ENCODE data around the gene CHTF18.

CHTF18 gene

DNA sequence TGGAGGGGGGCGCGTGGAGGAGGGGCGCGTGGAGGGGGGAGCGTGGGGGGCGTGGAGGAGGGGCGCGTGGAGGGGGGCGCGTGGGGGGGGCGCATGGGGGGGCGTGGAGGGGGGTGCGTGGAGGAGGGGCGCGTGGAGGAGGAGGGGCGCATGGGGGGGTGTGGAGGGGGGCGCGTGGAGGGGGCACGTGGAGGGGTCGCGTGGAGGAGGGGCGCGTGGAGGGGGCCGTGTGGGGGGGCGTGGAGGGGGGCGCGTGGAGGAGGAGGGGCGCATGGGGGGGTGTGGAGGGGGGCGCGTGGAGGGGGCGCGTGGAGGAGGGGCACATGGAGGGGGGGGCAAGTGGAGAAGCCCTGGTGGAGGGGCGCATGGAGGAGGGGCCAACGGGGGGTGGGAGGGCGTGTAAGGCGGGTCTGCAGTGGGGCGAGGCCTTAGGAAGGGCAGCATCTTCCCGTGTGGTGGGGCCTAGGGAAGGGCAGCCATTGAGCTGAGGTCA is 20.6 kb upstream of the CHTF18 start:
- no peak overlapping the region for H3K4me2 ChIP-seq (ENCODE audit: low read depth, low read length, poor library complexity, severe bottlenecking)
- H3K9me3 ChIP-seq (ENCODE audit: insufficient read depth, low read depth, low read length), result no peaks in the 10 kb centered on the region
- H3K36me3 ChIP-seq (ENCODE audit: insufficient read depth, low read length), result no peaks in the 10 kb centered on the region
- TF ChIP-seq, protein P1, sequence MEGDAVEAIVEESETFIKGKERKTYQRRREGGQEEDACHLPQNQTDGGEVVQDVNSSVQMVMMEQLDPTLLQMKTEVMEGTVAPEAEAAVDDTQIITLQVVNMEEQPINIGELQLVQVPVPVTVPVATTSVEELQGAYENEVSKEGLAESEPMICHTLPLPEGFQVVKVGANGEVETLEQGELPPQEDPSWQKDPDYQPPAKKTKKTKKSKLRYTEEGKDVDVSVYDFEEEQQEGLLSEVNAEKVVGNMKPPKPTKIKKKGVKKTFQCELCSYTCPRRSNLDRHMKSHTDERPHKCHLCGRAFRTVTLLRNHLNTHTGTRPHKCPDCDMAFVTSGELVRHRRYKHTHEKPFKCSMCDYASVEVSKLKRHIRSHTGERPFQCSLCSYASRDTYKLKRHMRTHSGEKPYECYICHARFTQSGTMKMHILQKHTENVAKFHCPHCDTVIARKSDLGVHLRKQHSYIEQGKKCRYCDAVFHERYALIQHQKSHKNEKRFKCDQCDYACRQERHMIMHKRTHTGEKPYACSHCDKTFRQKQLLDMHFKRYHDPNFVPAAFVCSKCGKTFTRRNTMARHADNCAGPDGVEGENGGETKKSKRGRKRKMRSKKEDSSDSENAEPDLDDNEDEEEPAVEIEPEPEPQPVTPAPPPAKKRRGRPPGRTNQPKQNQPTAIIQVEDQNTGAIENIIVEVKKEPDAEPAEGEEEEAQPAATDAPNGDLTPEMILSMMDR (conservative IDR thresholded peaks at IDR 0.05; ENCODE audit: low read length), result no peak
- TF ChIP-seq EZH2phosphoT487 (IDR thresholded peaks at IDR 0.05; ENCODE audit: borderline replicate concordance), result no peak
- no peaks in the 10 kb centered on the region for H3K79me2 ChIP-seq (ENCODE audit: insufficient read depth, low read length)
- no peaks in the 10 kb centered on the region for H3K4me1 ChIP-seq (ENCODE audit: insufficient read depth, low read length, poor library complexity, severe bottlenecking)
- no peak overlapping the region for H2AFZ ChIP-seq (ENCODE audit: low read length)
- no peak overlapping the region for H3K4me3 ChIP-seq (ENCODE audit: low read length, poor library complexity, severe bottlenecking)
- H3F3A ChIP-seq (ENCODE audit: low read depth), result no peaks in the 10 kb centered on the region
- H3K9me2 ChIP-seq (replicated peaks; ENCODE audit: low read depth, low read length), result no peaks in the 10 kb centered on the region
- no peaks in the 10 kb centered on the region for H4K20me1 ChIP-seq (ENCODE audit: insufficient read depth, low read length, poor library complexity, severe bottlenecking)
- no peaks in the 10 kb centered on the region for H3K27me3 ChIP-seq (ENCODE audit: insufficient read depth, low read length, poor library complexity, severe bottlenecking)
- H3K9ac ChIP-seq (ENCODE audit: low read depth, low read length, poor library complexity, severe bottlenecking), result no peak overlapping the region

DNA sequence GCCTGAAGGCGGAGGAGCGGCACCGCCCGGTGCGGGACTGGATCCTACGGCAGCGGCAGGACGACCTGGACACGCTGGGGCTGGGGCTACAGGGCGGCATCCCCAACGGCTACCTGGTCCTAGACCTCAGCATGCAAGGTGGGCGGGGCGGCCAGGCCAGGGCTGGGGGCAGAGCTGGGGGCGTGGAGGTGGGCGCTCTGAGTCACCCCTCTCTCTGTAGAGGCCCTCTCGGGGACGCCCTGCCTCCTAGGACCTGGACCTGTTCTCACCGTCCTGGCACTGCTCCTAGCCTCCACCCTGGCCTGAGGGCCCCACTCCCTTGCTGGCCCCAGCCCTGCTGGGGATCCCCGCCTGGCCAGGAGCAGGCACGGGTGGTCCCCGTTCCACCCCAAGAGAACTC is 20.0 kb upstream of the CHTF18 start:
- Histone ChIP-seq H3K4me3 (ENCODE audit: low read length, poor library complexity, severe bottlenecking) (no peak overlapping the region), H3K4me1 (ENCODE audit: insufficient read depth, low read length, poor library complexity, severe bottlenecking) (no peaks in the 10 kb centered on the region), H3K9ac (ENCODE audit: low read depth, low read length, poor library complexity, severe bottlenecking) (no peak overlapping the region), H3K9me2 (replicated peaks; ENCODE audit: low read depth, low read length) (no peaks in the 10 kb centered on the region), H3K79me2 (ENCODE audit: insufficient read depth, low read length) (no peaks in the 10 kb centered on the region), H3K27me3 (ENCODE audit: insufficient read depth, low read length, poor library complexity, severe bottlenecking) (no peaks in the 10 kb centered on the region), H3K9me3 (ENCODE audit: insufficient read depth, low read depth, low read length) (no peaks in the 10 kb centered on the region), H2AFZ (ENCODE audit: low read length) (no peak overlapping the region), H3F3A (ENCODE audit: low read depth) (no peaks in the 10 kb centered on the region), H4K20me1 (ENCODE audit: insufficient read depth, low read length, poor library complexity, severe bottlenecking) (no peaks in the 10 kb centered on the region), H3K4me2 (ENCODE audit: low read depth, low read length, poor library complexity, severe bottlenecking) (no peak overlapping the region), H3K36me3 (ENCODE audit: insufficient read depth, low read length) (no peaks in the 10 kb centered on the region)
- no peak for TF ChIP-seq EZH2phosphoT487 (IDR thresholded peaks at IDR 0.05; ENCODE audit: borderline replicate concordance)
- TF ChIP-seq, protein P1 (conservative IDR thresholded peaks at IDR 0.05; ENCODE audit: low read length), result no peak

DNA sequence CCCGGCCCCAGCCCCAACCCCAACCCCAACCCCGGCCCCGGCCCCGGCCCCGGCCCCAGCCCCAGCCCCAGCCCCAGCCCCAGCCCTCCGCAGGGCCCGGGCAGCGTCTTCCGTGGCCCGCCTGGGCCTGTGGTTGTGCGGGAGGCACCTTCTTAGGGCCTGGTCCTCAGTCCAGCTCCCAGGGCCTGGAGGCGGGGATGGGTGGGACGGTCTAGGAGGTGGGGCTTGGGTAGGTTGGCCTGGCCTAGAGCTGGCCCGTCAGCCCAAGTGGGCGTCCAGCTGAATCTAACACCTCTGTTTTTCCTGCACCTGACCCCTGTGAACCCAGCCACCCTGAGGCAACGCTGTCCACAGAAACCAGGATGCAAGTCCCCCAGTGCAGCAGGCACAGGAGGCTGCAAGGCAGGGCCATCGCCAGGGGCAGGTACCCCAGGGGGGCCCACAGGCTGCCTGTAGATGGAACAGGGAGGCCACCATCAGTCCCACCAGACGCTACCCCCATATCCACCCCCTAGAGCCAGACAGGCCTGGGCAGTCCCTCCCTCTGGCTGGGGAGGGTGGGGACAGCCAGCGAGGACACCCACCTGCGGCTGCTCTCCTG is 19.1 kb upstream of the CHTF18 start:
- Histone ChIP-seq H3K9me2 (replicated peaks; ENCODE audit: low read depth, low read length) (no peaks in the 10 kb centered on the region), H2AFZ (ENCODE audit: low read length) (no peak overlapping the region), H3K27me3 (ENCODE audit: insufficient read depth, low read length, poor library complexity, severe bottlenecking) (no peaks in the 10 kb centered on the region), H4K20me1 (ENCODE audit: insufficient read depth, low read length, poor library complexity, severe bottlenecking) (no peaks in the 10 kb centered on the region), H3K4me1 (ENCODE audit: insufficient read depth, low read length, poor library complexity, severe bottlenecking) (no peaks in the 10 kb centered on the region), H3K36me3 (ENCODE audit: insufficient read depth, low read length) (no peaks in the 10 kb centered on the region), H3K9me3 (ENCODE audit: insufficient read depth, low read depth, low read length) (no peaks in the 10 kb centered on the region), H3F3A (ENCODE audit: low read depth) (no peaks in the 10 kb centered on the region), H3K4me3 (ENCODE audit: low read length, poor library complexity, severe bottlenecking) (no peak overlapping the region), H3K9ac (ENCODE audit: low read depth, low read length, poor library complexity, severe bottlenecking) (no peak overlapping the region), H3K4me2 (ENCODE audit: low read depth, low read length, poor library complexity, severe bottlenecking) (no peak overlapping the region), H3K79me2 (ENCODE audit: insufficient read depth, low read length) (no peaks in the 10 kb centered on the region)
- TF ChIP-seq, protein P1 (conservative IDR thresholded peaks at IDR 0.05; ENCODE audit: low read length), result no peak
- TF ChIP-seq EZH2phosphoT487 (IDR thresholded peaks at IDR 0.05; ENCODE audit: borderline replicate concordance), result no peak

Data from Loucy (cell line).